Parathyroid adenoma (tissue), 2 donors: ENCODE data around the gene HACD1.

Experiments
- H2AFZ ChIP-seq: fragments of 300-600 bp; sonication (generic); one replicate; pipeline ENCODE4 v1.7.0; 2017; ENCODE audit warnings: antibody characterized with exemption, mild to moderate bottlenecking
- H3K27ac ChIP-seq: fragments of 300-600 bp; sonication (generic); one replicate; pipeline ENCODE4 v1.7.0; 2017
- H3K27me3 ChIP-seq: fragments of 300-600 bp; sonication (generic); one replicate; pipeline ENCODE4 v1.7.0; 2017; ENCODE audit warnings: low read length; ENCODE audit not compliant: control insufficient read depth, insufficient read depth
- H3K36me3 ChIP-seq: fragments of 300-600 bp; sonication (generic); one replicate; pipeline ENCODE4 v1.7.0; 2017; ENCODE audit warnings: low read length; ENCODE audit not compliant: control insufficient read depth, insufficient read depth
- H3K4me1 ChIP-seq: fragments of 300-600 bp; sonication (generic); one replicate; pipeline ENCODE4 v1.7.0; 2017; ENCODE audit warnings: control low read depth
- H3K4me2 ChIP-seq: fragments of 300-600 bp; sonication (generic); one replicate; pipeline ENCODE4 v1.7.0; 2017; ENCODE audit warnings: low read length
- H3K4me3 ChIP-seq: fragments of 300-600 bp; sonication (generic); one replicate; pipeline ENCODE4 v1.7.0; 2017; ENCODE audit warnings: low read depth, low read length
- H3K79me2 ChIP-seq: fragments of 300-600 bp; sonication (generic); one replicate; pipeline ENCODE4 v1.7.0; 2017; ENCODE audit warnings: control low read depth
- H3K9ac ChIP-seq: fragments of 300-600 bp; sonication (generic); one replicate; pipeline ENCODE4 v1.7.0; 2017; ENCODE audit warnings: mild to moderate bottlenecking
- H3K9me3 ChIP-seq: fragments of 300-600 bp; sonication (generic); one replicate; pipeline ENCODE4 v1.7.0; 2017; ENCODE audit warnings: low read length; ENCODE audit not compliant: control insufficient read depth
- TF ChIP-seq, protein P1 (sequence below): fragments of 300-600 bp; sonication (generic); IDR thresholded peaks from one replicate; pipeline ENCODE4 v1.7.0; 2017; ENCODE audit warnings: antibody characterized with exemption, mild to moderate bottlenecking
- donor health status: primary hyperparathyroidism.

The HACD1 gene

GRCh38 chr10:17580885-17581284 is 36.3 kb downstream of the HACD1 start:
- no peak overlapping the region for H3K9ac ChIP-seq
- no peaks in the 10 kb centered on the region for H3K4me1 ChIP-seq
- no peak overlapping the region for H3K4me3 ChIP-seq
- H3K36me3 ChIP-seq = no peaks in the 10 kb centered on the region
- no peaks in the 10 kb centered on the region for H3K9me3 ChIP-seq
- TF ChIP-seq, protein P1, sequence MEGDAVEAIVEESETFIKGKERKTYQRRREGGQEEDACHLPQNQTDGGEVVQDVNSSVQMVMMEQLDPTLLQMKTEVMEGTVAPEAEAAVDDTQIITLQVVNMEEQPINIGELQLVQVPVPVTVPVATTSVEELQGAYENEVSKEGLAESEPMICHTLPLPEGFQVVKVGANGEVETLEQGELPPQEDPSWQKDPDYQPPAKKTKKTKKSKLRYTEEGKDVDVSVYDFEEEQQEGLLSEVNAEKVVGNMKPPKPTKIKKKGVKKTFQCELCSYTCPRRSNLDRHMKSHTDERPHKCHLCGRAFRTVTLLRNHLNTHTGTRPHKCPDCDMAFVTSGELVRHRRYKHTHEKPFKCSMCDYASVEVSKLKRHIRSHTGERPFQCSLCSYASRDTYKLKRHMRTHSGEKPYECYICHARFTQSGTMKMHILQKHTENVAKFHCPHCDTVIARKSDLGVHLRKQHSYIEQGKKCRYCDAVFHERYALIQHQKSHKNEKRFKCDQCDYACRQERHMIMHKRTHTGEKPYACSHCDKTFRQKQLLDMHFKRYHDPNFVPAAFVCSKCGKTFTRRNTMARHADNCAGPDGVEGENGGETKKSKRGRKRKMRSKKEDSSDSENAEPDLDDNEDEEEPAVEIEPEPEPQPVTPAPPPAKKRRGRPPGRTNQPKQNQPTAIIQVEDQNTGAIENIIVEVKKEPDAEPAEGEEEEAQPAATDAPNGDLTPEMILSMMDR = no peak
- H3K79me2 ChIP-seq = no peaks in the 10 kb centered on the region
- H2AFZ ChIP-seq = no peak overlapping the region
- no peak overlapping the region for H3K4me2 ChIP-seq
- no peaks in the 10 kb centered on the region for H3K27me3 ChIP-seq
- H3K27ac ChIP-seq = no peak overlapping the region

DNA sequence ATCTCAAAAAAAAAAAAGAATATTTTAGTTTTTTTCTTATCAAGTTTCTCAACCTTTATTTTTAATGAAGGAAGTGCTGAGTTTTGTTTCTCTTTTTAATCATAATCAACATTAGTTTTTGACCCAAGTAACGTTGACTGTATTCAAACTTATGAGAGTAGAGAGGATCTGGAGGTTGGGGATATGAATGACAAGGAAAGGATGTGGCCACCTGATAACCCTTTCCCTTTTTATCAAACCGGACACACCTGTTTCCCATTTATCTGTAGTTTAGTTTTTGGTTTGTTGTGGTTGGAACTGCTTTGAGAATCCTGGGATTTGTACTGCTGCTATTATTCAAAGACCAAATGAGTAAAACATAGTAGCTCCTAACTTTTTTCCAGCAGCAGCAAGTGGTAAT is 38.6 kb downstream of the HACD1 start:
- Histone ChIP-seq H3K4me3 (no peak overlapping the region), H3K27me3 (no peaks in the 10 kb centered on the region), H3K9ac (no peak overlapping the region), H2AFZ (no peak overlapping the region), H3K79me2 (no peaks in the 10 kb centered on the region), H3K4me1 (no peaks in the 10 kb centered on the region), H3K4me2 (no peak overlapping the region), H3K9me3 (no peaks in the 10 kb centered on the region), H3K27ac (no peak overlapping the region), H3K36me3 (no peaks in the 10 kb centered on the region)
- TF ChIP-seq, protein P1 = no peak

GRCh38 chr10:17576768-17577167 is 40.4 kb downstream of the HACD1 start:
- TF ChIP-seq, protein P1 = no peak
- Histone ChIP-seq H3K27me3 (no peaks in the 10 kb centered on the region), H3K4me2 (no peak overlapping the region), H2AFZ (no peak overlapping the region), H3K9me3 (no peaks in the 10 kb centered on the region), H3K4me3 (no peak overlapping the region), H3K27ac (no peak overlapping the region), H3K4me1 (no peaks in the 10 kb centered on the region), H3K36me3 (no peaks in the 10 kb centered on the region), H3K9ac (no peak overlapping the region), H3K79me2 (no peaks in the 10 kb centered on the region)

GRCh38 chr10:17564911-17565310 is 52.3 kb downstream of the HACD1 start:
- Histone ChIP-seq H3K4me2 (no peak overlapping the region), H3K27ac (no peak overlapping the region), H2AFZ (no peak overlapping the region), H3K9me3 (no peaks in the 10 kb centered on the region), H3K4me3 (no peak overlapping the region), H3K36me3 (no peaks in the 10 kb centered on the region), H3K4me1 (no peaks in the 10 kb centered on the region), H3K9ac (no peak overlapping the region), H3K27me3 (no peaks in the 10 kb centered on the region), H3K79me2 (no peaks in the 10 kb centered on the region)
- TF ChIP-seq, protein P1 = no peak

DNA sequence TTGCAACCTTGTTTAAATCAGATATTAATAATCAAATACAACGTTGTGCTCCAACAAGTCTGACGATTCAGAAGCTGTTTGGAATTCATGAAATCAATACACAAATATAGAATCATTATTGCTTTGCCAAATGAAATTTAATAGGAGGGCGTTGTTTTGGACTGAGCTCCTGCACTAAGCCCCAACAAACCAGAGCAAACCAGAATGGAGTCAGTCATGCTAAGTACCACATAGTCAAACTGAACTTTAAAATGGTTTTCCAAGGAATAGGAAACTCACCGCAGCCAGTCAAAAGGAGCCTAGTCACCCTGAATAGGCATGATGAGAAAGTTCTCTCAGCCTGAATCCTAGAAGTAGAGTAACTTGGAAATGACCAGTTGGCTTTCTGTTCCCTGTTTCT is 53.7 kb downstream of the HACD1 start:
- Histone ChIP-seq H3K4me1 (no peaks in the 10 kb centered on the region), H3K27ac (no peak overlapping the region), H3K36me3 (no peaks in the 10 kb centered on the region), H3K9ac (no peak overlapping the region), H3K79me2 (no peaks in the 10 kb centered on the region), H3K4me3 (no peak overlapping the region), H2AFZ (no peak overlapping the region), H3K9me3 (no peaks in the 10 kb centered on the region), H3K4me2 (no peak overlapping the region), H3K27me3 (no peaks in the 10 kb centered on the region)
- TF ChIP-seq, protein P1 = no peak
